ENCODE data around the gene EFCAB11.

EFCAB11 gene

GRCh38 chr14:89753828-89754412, 200.6 kb downstream of the EFCAB11 start:
- DNase-seq = no peak

GRCh38 chr14:89750908-89751392, 203.6 kb downstream of the EFCAB11 start:
- no peak for DNase-seq

GRCh38 chr14:89750281-89750755, 204.2 kb downstream of the EFCAB11 start:
- DNase-seq = no peak

GRCh38 chr14:89748004-89748403, 206.5 kb downstream of the EFCAB11 start:
- no peak for DNase-seq

- no peak for DNase-seq
These were observed 207.4 kb downstream of the EFCAB11 start for GRCh38 chr14:89747126-89747525.

- no peak for DNase-seq
These were observed 207.9 kb downstream of the EFCAB11 start for GRCh38 chr14:89746654-89747053.

GRCh38 chr14:89746135-89746534, 208.4 kb downstream of the EFCAB11 start:
- DNase-seq = no peak

Data from activated CD4-positive, CD25-positive, alpha-beta regulatory T cell treated with anti-CD3 and anti-CD28 coated beads, Interleukin-2, amount 50 U/mL, for 72 hours (primary cell).